HG02870 (cell line): ENCODE data around the gene SCARF2.

ENCODE experiments used
- ATAC-seq: cut with Tn5 transposase; IDR thresholded peaks from one replicate; pipeline ENCODE4 v1.9.1; 2021; ENCODE audit warnings: mild to moderate bottlenecking, moderate library complexity; ENCODE audit not compliant: unreplicated experiment

The SCARF2 gene

DNA sequence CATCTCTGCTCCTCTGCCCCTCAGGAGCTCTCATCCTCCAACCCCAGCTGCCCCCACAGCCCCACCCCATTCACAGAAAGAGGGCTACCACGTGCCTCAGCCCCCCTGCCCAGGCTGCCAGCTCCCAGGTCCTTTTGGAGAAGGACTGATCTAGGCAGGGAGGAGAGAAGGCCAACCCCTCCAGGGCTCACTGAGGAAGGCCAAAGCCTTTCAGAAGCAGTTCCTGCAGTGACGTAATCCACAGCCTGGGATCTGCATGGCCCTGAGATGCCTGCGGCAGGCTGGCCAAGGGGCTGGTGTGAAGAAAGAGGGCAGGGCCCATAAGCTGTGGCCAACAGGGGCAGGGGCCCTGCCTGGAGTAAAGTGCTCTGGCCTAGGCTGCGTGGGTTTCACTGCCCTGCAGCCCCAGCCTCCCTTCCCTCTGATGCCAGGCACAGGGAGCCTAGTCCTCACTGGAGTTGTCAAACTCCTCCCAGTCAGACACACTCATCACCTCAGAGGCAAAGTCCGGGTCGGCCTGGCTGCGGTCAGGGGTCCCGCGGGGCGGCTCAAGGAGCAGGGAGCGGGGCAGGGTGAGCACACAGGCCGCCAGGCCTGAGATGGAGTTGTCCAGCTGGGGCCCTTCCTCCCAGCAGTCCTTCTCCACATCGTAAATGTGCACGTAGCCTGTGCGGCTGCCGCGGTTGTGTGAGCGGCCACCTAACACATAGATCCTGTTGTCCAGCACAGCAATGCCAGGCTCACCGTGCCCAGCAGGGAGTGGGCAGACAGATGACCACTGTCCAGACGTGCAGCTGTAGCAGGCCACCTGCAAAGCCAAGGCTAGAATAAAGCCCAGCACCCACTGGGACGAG, 4.2 kb upstream of the SCARF2 start:
- ATAC-seq = no peak

- ATAC-seq = no peak
Observed at GRCh38 chr22:20440637-20441591, 3.3 kb upstream of the SCARF2 start.

- ATAC-seq = no peak
Observed at GRCh38 chr22:20439928-20440575, 2.4 kb upstream of the SCARF2 start.

- no peak for ATAC-seq
Observed at GRCh38 chr22:20439556-20439927, 1.9 kb upstream of the SCARF2 start.

- ATAC-seq = no peak
Observed at GRCh38 chr22:20438678-20439492, 1.3 kb upstream of the SCARF2 start.

DNA sequence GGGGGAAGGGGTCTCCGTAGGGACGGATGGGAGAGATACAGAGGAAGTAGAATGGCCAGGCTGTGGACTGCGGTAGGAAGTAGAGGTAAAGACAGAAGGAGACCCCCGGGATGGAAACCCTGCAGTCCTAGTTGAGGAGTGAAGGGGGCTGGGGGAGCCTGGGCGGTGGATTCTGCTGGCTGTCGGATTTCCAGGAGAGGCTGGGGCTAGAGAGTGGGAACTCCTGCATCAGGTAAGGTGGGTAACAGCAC, 727 bp upstream of the SCARF2 start:
- no peak for ATAC-seq

- no peak for ATAC-seq
Observed at GRCh38 chr22:20436768-20437612, 635 bp downstream of the SCARF2 start.

GRCh38 chr22:20436307-20436767, 1.3 kb downstream of the SCARF2 start:
- ATAC-seq = no peak

GRCh38 chr22:20435436-20436306, 2.0 kb downstream of the SCARF2 start:
- no peak for ATAC-seq

- no peak for ATAC-seq
Observed at GRCh38 chr22:20434773-20435172, 2.9 kb downstream of the SCARF2 start.

DNA sequence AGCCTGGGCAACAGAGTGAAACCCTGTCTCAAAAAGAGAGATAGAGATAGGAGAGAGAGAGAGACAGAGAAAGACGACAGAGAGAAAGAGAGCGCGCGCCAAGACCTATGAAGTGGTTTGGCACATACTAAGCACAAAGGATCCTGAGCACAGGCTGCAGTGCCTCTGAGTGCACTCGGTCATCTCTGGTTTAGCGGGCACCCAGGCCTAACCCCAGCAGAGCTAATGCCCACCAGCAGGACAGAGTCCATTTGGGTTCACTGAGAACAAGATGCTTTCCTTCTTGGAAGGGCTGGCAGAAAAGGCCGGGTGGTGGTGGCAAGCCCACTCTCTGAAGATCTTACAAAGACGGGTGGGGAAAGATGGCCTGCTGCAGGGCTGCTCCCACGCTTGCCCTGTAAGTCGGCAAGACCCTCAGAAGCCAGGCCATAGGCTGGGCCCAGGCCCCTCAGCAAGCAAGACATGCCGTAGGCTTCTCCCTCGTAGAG, 3.3 kb downstream of the SCARF2 start:
- no peak for ATAC-seq

- no peak for ATAC-seq
Observed at GRCh38 chr22:20433686-20434241, 3.9 kb downstream of the SCARF2 start.

GRCh38 chr22:20433191-20433590, 4.4 kb downstream of the SCARF2 start:
- ATAC-seq = no peak

GRCh38 chr22:20432244-20432686, 5.4 kb downstream of the SCARF2 start:
- no peak for ATAC-seq

- no peak for ATAC-seq
Observed at GRCh38 chr22:20431511-20432192, 6.0 kb downstream of the SCARF2 start.

- ATAC-seq = no peak
Observed at GRCh38 chr22:20430720-20431510, 6.7 kb downstream of the SCARF2 start.
